Psoas muscle (tissue), 8 donors: ENCODE results near the gene PACRG. TPM values are rescaled to one million over a fixed set of nuclear protein-coding genes. Genes with fewer than 3 reads are reported as not detected.
"Not testable (repeated sequence)": the region's sequence is repeated elsewhere in the genome, so short reads cannot be mapped to it uniquely, and the experiment has no call there.

Experiments
- ATAC-seq, 4 donors: fragments of 200-7000 bp; cut with Tn5 transposase; one replicate each; pipeline ENCODE4 v1.9.1; 2020; ENCODE audit warnings: moderate library complexity in 3 of 4, mild to moderate bottlenecking in 2 of 4
- DNase-seq, 2 donors: peaks; one replicate each; pipeline ENCODE4 v3.0.0-alpha.2; 2020
- H3K27ac ChIP-seq: fragments of 200-600 bp; one replicate; pipeline ENCODE4 v1.8.0; 2022
- H3K27me3 ChIP-seq, 3 donors: fragments of 200-600 bp in 1 of 3; one replicate each; pipeline versions ENCODE4 v1.6.1 to v1.8.0; 2013 to 2022; ENCODE audit warnings: low read length in 2 of 3, mild to moderate bottlenecking in 2 of 3, moderate library complexity in 1 of 3; ENCODE audit not compliant: insufficient read depth in 3 of 3
- H3K36me3 ChIP-seq, 2 donors: fragments of 200-600 bp in 1 of 2; one replicate each; pipeline versions ENCODE4 v1.6.1 to v1.8.0; 2013 to 2022; ENCODE audit warnings: low read depth in 1 of 2, mild to moderate bottlenecking in 1 of 2, moderate library complexity in 1 of 2; ENCODE audit not compliant: insufficient read depth in 1 of 2
- H3K4me1 ChIP-seq: fragments of 200-600 bp; one replicate; pipeline ENCODE4 v1.8.0; 2022
- H3K4me3 ChIP-seq: fragments of 200-600 bp; one replicate; pipeline ENCODE4 v1.8.0; 2022; ENCODE audit warnings: mild to moderate bottlenecking
- H3K9me3 ChIP-seq: fragments of 200-600 bp; one replicate; pipeline ENCODE4 v1.8.0; 2022
- CTCF ChIP-seq: fragments of 200-600 bp; IDR thresholded peaks from one replicate; pipeline ENCODE4 v1.8.0; 2022; ENCODE audit warnings: antibody characterized with exemption
- WGBS, 3 donors: extraction: QIAGEN DNeasy Blood & Tissue Kit; methylation state at CpG; one replicate each; pipeline versions ENCODE4 v1.1.6 to v1.1.7; 2013; 5-methylcytosine and 5-hydroxymethylcytosine counted together
- intact Hi-C, 2 donors: fragments of 100-400 bp; cut with DNase I; formaldehyde crosslinking; loops; one replicate each; pipeline versions ENCODE4 v1.11.0 to v1.14.2; 2022
- polyA plus RNA-seq, 3 donors: library from polyadenylated mRNA; stranded (reverse); fragments of 200-250 nt; gene quantifications; one replicate each; pipeline ENCODE4 v1.2.3, GENCODE V29; 2013
- total RNA-seq, 4 donors: library from RNA; stranded (reverse); fragmentation: NEBNext Ultra II Directional in 2 of 4; extraction: Animal tissue kit (Norgen Biotek cat#: 25700) in 2 of 4; gene quantifications; one replicate each; pipeline versions ENCODE4 v1.2.1 to v1.2.4, GENCODE V29; 2021 to 2023
- donor health status: healthy with polysubstance abuse.
- donor health status: DM: no; HTN: no; CAD: no; lungs with moderate emphysema.
- donor health status: Bipolar disorder and iron deficiency.
- donor health status: healthy.
- donor health status: DM: yes; HTN: yes; CAD: no.
- donor health status: DM: no; HTN: no; CAD: no.
- donor health status: DM: no; HTN: no; CAD: no.
- donor health status: DM: yes; HTN: yes; CAD: no.

The PACRG gene
- total and polyA plus RNA-seq, 7 donors, result 0.17 to 3.1 (median 1.8) TPM

- TF ChIP-seq CTCF, result no peak
- ATAC-seq, result peak; percentile 68 to 83 (median 79)
- intact Hi-C loops, result no loop called here
Measured at GRCh38 chr6:162974685-162975084, 246.9 kb downstream of the PACRG start.

GRCh38 chr6:162976141-162976540 lies 248.4 kb downstream of the PACRG start:
- WGBS, 3 donors, result 41 to 77% (median 45%) methylated on average over 5 of the region's 5 CpGs
- H3K27me3 ChIP-seq, result no peaks in the 10 kb centered on the region
- H3K27ac ChIP-seq, result no peak overlapping the region
- TF ChIP-seq CTCF, result no peak
- no peaks in the 10 kb centered on the region for H3K36me3 ChIP-seq
- peaks cover 8% of the 10 kb centered on the region for H3K4me1 ChIP-seq
- H3K9me3 ChIP-seq, result peaks cover under 1% of the 10 kb centered on the region
- DNase-seq, result no peak
- ATAC-seq, result no peak
- no peak overlapping the region for H3K4me3 ChIP-seq
- intact Hi-C loops, result no loop called here

More at GRCh38 chr6:162974685-162975084, 246.9 kb downstream of the PACRG start:
- Histone ChIP-seq H3K36me3 (no peaks in the 10 kb centered on the region), H3K9me3 (no peaks in the 10 kb centered on the region), H3K4me3 (peak overlapping the region; percentile 51), H3K27ac (peak overlapping the region; percentile 74), H3K4me1 (peaks cover 15% of the 10 kb centered on the region), H3K27me3 (no peaks in the 10 kb centered on the region)
- WGBS, 3 donors, result 46 to 81% (median 51%) methylated on average over 6 of the region's 6 CpGs
- DNase-seq, result no peak

- 43 to 97% (median 94%) methylated on average over 1 of the region's 1 CpG for WGBS, 3 donors
- DNase-seq, H3K27ac ChIP-seq, intact Hi-C loops, H3K4me3 ChIP-seq, H3K4me1 ChIP-seq, ATAC-seq, H3K27me3 ChIP-seq, H3K36me3 ChIP-seq: not testable (repeated sequence)
- H3K9me3 ChIP-seq, result peaks cover 14% of the 10 kb centered on the region
Measured at GRCh38 chr6:162983234-162983633, 255.5 kb downstream of the PACRG start.

GRCh38 chr6:162998777-162999176 lies 271.0 kb downstream of the PACRG start:
- H3K4me3 ChIP-seq, result no peak overlapping the region
- intact Hi-C loops, result no loop called here
- DNase-seq, result no peak
- no peaks in the 10 kb centered on the region for H3K4me1 ChIP-seq
- no peak for TF ChIP-seq CTCF
- no peaks in the 10 kb centered on the region for H3K36me3 ChIP-seq
- no peaks in the 10 kb centered on the region for H3K27me3 ChIP-seq
- WGBS, 3 donors, result 63 to 68% (median 63%) methylated on average over 1 of the region's 1 CpG
- no peak for ATAC-seq
- no peaks in the 10 kb centered on the region for H3K9me3 ChIP-seq
- no peak overlapping the region for H3K27ac ChIP-seq

GRCh38 chr6:162999575-163000285 lies 272.0 kb downstream of the PACRG start:
- DNase-seq (no peak), ATAC-seq (no peak)
- intact Hi-C loops, result no loop called here
- H3K4me3 ChIP-seq, result no peak overlapping the region
- H3K27me3 ChIP-seq, result no peaks in the 10 kb centered on the region
- H3K9me3 ChIP-seq, result no peaks in the 10 kb centered on the region
- 76 to 89% (median 79%) methylated on average over 5 of the region's 5 CpGs for WGBS, 3 donors
- H3K27ac ChIP-seq, result no peak overlapping the region
- no peaks in the 10 kb centered on the region for H3K36me3 ChIP-seq
- no peak for TF ChIP-seq CTCF
- H3K4me1 ChIP-seq, result no peaks in the 10 kb centered on the region
